HG03575 (cell line): ENCODE data around the gene FRAS1.
"Not testable (repeated sequence)": the region's sequence is repeated elsewhere in the genome, so short reads cannot be mapped to it uniquely, and the experiment has no call there.

Experiments used
- ATAC-seq: cut with Tn5 transposase; IDR thresholded peaks from one replicate; pipeline ENCODE4 v1.9.1; 2021; ENCODE audit not compliant: unreplicated experiment, insufficient number of reproducible peaks, low FRiP score; ENCODE audit errors: extremely low read depth

The FRAS1 gene

DNA sequence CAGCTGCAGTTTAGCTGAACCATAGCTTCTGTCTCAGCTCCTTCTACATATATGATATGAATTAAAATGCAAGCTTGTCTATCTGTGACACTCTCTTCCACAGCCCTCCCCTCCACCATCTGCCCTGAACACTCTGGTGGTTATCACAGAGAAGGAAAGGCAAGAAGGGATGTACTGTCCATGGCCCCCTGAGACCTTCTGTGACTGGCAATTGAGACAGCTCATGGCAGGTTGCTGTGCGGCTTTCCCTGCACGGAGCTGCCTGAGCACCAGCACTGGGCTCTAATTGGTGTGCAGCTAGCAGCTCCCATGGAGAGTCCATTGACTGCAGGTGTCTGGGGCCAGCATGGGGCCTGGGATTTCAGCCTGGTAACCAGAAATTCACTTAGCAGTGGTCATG, 384.6 kb downstream of the FRAS1 start:
- no peak for ATAC-seq

DNA sequence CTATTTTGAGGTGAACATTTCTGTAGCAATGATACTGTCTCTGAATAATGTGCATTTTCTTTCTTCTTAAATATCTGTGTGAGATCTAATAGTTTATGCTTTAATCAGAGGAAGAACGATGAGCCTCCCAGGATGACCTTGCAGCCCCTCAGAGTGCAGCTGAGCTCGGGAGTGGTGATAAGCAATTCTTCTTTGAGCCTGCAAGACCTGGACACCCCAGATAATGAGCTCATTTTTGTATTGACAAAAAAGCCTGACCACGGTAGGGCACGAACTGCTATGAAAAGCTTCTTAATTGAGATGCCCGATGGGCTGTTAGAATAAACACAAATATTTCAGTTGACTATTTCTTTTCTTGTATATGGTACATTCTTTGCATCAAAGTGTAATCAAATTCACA, 389.5 kb downstream of the FRAS1 start:
- ATAC-seq, result no peak

DNA sequence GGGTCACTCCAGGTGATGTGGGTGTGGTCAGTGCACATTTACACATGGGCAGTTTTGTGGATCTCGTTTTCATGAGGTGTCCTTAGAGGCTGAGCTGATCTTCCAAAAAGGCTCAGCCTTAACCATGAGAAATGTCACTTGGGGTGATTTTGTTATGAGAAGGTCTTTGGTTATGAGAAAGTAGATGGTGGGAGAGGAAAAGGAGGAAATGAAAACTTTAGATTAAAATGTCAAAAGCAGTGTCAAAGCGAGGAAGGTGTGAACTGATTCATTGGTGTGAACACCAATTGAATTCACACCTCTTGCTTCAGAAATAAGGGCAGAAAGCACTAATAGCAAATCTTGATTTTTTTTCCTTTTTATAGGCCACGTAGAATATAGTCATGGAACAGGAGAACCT, 394.3 kb downstream of the FRAS1 start:
- ATAC-seq, result no peak

DNA sequence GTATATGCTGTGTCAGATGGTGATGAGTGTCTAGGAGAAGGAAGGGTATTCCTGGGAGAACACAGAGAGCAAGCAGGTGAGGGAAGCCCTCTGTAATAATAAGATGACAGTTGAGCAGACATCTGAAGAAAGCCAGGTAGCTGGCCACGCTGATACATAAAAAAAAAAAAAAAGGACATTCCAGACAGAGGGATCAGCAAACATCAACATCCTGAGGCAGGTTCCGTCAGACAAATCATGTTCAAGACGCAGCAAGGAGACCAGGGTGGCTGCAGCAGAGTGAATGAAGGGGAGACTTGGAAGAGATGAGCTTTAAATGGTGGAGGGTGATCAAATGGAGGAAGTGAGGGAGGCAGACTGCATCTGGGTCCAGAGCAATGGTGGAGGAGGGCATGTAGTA, 396.9 kb downstream of the FRAS1 start:
- no peak for ATAC-seq

DNA sequence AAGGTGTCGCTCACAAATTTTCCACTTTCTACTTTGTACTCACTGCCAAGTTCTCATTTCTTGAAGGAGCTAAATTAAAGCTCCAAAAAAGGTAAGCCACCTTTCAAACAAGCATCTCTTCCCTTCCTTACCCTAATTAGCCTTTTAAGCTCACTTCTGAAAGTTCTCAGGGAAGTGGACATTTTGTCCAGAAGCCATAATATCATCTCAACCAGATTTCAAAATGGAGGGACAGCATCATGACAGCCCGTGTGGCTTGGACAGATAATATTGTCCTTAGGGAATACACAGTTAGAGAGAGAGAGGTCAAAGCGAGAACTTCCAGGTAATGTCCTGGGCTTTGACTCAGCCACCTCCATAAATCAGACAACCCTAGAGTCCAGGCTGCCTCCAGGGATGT, 400.6 kb downstream of the FRAS1 start:
- ATAC-seq, result no peak

DNA sequence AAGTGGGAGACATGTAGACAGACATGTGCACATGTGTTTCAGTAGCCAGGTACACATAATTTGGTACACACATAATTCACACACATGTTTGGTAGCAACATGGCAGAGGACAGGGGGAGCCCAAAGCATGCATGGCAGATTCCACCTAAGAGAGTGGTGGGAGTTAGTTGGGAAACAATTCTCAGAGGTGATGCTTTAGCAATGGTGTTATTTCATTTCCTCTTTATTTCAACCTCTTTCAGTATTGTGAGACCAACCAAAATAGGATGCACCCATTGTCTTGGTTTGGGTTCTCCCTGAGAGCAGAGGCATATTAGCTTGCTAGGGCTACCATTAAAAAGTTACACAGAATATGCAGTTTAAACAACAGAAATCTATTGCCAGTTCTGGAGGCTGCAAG, 402.2 kb downstream of the FRAS1 start:
- no peak for ATAC-seq

DNA sequence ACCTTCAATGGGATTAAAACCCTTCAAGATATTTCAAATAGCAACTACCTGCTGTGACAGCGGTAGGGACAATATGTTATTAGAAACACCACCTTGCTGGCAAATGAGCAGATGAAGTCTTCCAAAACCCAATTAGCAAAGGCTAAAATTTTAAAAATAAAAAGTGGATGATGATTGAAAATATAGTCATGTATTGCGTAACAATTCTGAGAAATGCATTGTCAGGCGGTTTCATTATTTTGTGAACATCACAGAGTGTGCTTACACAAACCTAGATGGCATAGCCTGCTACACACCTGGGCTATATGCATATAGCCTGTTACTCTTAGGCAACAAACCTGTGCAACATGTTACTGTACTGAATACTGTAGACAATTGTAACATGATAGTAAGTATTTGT, 403.2 kb downstream of the FRAS1 start:
- ATAC-seq, result no peak

DNA sequence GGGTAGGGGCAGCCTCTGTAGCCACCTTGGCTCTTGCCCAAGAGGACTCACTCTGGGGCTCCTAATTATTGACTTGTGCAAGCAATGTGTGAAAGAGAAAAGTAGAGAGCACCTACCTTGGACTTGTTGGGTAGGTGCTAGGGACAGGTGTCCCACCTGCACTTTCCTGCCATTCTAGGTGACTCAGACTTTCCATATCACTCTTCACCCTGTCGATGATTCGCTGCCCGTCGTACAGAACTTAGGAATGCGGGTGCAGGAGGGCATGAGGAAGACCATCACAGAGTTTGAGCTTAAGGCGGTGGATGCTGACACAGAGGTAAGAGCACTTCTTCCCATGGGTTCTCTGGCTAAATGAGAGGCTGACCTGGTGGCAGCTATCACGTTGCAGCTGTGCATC, 407.1 kb downstream of the FRAS1 start:
- ATAC-seq, result no peak

DNA sequence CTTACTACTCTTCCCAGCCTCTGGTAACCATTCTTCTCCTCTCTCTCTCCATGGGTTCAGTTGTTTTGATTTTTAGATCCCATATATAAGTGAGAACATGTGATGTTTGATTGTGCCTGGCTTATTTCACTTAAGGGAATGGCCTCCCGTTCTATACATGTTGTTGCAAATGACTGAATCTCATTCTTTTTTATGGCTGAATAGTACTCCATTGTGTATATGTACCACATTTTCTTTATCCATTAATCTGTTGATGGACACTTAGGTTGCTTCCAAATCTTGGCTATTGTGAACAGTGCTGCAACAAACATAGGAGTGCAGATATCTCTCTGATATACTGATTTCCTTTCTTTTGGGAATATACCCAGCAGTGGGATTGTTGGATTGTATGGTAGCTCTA, 410.1 kb downstream of the FRAS1 start:
- not testable (repeated sequence) for ATAC-seq

DNA sequence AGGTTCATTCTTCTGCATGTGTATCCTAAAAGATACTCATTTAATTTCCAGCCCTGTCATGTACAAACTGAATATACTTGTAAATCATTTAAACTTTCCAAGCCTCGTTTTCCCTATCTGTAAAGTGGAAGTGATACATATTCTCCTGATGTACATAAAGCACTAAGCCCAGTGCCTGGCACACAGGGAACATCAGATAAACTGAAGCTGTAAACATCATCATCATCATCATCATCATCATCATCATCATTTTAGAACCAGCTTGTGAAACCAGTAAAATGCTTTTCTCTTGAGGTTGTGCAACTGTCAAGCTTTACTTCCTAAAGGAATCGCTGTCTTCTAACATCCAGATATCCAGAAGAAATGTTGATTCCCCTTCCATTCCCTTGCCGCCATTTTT, 411.1 kb downstream of the FRAS1 start:
- ATAC-seq, result no peak

DNA sequence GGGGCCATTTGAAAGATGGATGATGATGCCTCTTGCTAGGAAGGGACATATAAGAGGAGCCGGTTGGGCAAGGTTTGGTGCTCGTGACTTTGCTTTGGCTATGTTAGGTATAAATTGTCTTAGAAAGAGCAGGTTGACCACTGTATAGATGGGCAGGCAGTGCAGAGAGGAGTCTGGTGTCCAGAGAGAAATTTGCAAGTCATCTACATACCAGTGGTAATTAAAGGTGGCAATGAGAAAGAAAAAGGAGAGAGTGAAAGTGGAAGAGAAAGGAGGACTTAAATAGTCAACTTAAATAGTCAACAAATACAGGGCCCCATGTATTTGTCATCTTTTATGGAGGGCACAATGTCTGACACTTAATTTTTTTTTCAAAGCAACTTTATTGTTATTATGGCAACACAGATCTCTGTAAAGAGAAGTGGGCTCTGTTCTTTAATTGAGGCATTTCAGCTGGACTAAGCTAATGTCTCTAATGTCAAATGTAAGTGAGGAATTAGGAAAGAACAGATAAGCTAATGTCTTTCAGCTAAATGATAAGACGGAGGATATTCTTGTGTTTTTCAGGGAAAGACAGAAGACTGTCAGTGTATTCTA, 419.1 kb downstream of the FRAS1 start:
- no peak for ATAC-seq

DNA sequence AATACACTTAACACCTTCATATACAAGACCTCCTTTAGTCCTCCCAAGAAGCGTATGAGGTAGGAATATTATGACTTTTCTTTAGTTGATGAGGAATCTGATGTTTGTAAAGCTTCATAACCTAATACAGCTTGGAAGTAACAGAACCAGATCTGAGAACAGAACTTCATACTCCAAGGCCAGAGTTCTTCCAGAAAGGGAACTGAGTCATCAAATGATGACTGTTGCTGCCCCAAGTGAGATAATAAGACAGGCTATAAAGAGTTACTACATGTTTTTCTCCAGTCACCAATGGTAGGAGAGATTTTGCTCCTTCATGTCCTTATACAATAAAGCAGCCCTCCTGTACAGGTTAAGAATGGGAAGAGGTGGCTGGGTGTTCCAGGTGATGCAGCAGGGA, 420.2 kb downstream of the FRAS1 start:
- ATAC-seq, result no peak

DNA sequence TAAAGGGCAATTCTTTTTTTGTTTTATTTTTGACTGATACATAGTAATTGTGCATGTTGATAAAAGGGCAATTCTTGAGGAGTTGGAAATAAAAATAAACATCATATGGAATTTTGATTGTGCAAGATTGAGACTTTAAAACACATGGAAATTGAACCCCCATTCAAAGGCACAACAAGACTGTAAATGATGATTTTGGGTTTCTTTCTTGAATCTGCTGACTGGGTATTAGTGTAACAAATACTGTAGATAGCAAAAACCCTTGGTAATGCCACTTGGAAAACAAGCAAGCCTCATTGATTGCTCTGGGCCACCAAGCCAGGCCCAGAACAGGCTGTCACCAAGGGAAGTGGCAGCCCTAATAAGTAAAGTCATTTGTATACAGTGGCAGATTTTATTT, 421.4 kb downstream of the FRAS1 start:
- no peak for ATAC-seq

DNA sequence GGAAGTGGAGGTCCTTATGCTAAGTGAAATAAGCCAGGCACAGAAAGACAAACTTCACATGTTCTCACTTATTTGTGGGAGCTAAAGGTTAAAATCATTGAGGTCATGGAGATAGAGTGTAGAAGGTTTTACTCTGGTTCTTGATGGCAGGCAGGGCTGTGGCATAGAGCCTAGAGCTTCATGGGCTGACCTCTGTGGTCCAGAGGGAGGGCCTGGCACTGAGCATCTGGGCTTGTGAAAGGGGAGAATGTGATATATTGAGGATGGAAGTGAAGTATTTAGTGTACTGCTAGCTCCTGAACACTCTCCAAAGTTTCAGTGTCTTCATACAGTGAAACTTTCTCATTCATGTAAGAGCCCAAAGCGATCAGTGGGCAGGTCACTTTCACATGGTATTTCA, 423.2 kb downstream of the FRAS1 start:
- no peak for ATAC-seq

DNA sequence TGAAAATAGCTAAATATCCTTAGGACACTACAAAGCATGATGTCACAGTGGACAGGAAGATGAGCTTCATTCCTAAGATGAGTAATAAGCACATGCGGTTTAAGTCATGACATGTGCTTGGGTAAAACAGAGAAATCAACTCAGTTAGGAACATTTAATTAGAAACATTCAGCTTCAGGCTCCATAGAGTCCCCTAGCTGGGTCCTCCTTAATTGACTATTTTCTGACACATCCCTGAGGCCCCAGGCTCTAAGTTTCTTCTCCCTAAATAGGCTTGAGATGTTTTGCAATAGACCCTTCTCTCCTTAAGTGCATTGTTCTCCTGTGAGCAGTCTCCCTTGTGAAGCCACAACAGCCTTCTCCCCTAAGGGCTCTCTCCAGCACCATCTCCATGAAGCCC, 424.1 kb downstream of the FRAS1 start:
- no peak for ATAC-seq

DNA sequence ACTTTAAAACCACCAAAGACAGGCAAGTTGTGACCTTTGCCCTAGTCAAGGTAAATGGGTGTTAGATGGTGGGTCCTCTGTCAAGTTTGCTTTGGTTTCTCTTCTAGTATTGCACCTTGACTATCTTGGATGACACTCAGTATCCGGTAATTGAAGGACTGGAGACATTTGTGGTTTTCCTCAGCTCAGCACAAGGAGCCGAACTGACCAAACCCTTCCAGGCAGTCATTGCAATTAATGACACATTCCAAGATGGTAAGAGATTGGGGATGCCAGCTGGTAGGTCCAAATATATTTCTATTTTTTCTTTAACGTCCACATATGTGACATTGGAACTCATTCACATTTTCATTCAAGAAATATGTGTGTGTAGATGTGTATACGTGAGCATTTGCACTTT, 425.2 kb downstream of the FRAS1 start:
- no peak for ATAC-seq

DNA sequence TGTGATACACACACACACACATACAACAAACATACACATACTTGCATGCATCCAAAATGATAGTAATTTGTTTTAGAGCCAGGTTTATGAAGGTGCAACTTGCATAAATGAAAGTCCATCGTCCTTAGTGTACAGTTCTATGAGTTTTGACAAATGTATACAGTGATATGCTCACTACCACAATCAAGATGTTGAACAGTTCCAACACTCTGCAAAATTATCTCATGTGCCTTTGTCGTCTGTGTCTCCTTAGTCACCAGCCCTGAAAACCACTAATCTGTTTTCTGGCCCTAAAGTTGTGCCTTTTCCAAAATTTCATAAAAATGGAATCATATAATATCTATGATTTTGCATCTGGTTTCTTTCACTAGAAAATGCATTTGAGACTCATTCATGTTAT, 426.7 kb downstream of the FRAS1 start:
- no peak for ATAC-seq

DNA sequence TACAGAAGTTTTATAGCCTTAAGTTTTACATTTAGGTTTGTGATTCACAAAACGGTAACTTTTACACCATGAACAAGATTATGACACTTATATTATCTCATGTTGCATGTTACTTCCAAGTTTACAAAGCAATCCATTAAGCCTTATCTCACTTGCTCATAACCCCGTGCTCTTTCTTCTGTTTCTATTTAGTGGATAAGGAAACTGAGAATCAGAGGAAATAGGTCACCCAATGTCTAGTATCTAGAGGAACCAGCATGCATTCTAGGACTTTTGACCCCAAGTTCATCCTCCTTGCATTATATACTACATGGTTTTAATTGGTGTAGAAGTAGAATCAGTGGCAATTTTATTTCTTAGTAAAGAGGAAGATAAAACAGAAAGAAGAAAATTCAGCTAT, 427.5 kb downstream of the FRAS1 start:
- ATAC-seq, result no peak

DNA sequence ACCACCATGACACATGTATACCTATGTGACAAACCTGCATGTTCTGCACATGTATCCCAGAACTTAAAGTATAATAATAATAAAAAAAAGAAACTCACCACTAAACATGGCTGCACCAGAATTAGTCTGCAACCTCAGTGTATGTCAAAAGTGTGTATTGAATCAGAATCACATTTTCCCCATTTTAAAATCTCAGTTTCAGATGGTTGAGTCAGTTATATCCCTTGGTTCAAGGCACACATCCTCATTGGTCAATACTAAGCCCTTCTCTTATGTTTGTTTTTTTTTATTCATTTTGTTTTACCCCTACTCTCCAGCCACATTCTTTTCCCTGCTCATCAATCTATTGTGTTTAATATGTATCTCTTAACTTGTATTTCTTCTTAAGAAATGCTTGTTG, 436.6 kb downstream of the FRAS1 start:
- ATAC-seq, result no peak

DNA sequence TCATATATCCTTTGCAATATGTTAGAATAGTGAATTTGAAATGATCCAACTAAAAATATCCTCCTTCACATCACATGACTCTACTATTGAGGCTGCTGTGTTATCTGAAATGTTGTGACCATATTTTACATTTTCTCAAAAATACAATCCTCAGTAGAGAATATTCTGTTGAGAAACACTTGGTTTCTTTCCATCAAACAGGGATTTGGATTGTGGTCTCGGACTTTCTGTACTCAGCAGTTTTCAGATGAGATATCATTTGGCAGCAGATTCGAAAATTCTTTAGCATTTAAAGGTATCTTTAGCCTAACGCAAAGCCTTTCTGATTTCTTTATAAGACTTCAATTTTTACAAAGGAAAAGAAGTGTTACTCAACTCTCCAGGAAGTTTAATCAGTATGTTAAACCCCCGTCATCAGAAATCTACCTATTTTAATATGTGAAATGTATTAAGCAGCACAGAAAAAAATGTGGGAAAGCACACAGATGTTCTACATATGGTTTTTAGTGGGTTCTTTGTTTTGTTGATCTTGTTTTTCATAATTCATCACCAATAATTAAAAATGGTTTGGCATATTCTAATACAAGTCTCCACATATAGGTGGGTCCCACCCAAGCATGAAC, 439.0 kb downstream of the FRAS1 start:
- ATAC-seq, result no peak

DNA sequence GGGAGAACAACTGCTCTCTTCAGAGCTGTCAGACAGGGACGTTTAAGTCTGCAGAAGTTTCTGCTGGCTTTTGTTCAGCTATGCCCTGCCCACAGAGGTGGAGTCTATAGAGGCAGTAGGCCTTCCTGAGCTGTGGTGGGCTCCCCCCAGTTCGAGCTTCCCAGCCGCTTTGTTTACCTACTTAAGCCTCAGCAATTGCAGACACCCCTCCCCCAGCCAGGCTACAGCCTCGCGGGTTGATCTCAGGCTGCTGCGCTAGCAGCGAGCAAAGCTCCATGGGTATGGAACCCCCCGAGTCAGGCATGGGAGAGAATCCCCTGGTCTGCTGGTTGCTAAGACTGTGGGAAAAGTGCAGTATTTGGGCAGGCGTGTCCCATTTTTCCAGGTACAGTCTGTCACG, 449.1 kb downstream of the FRAS1 start:
- ATAC-seq, result not testable (repeated sequence)
